Ishikawa (cell line): ENCODE data around the gene ARAP1.

Experiments used
- CEBPB ChIP-seq: IDR thresholded peaks from 2 replicates; pipeline ENCODE4 v1.6.1; 2012
- CREB1 ChIP-seq: IDR thresholded peaks from 2 replicates; pipeline ENCODE4 v1.6.1; 2012; ENCODE audit warnings: low read depth
- EGR1 ChIP-seq: IDR thresholded peaks from 2 replicates; pipeline ENCODE4 v1.6.1; 2012
- EP300 ChIP-seq: IDR thresholded peaks from 2 replicates; pipeline ENCODE4 v1.6.1; 2012; ENCODE audit warnings: borderline replicate concordance
- FOXM1 ChIP-seq: IDR thresholded peaks from 2 replicates; pipeline ENCODE4 v1.6.1; 2012; ENCODE audit warnings: low read depth, borderline replicate concordance
- MAX ChIP-seq: IDR thresholded peaks from 2 replicates; pipeline ENCODE4 v1.6.1; 2012
- NFIC ChIP-seq: IDR thresholded peaks from 2 replicates; pipeline ENCODE4 v1.6.1; 2012
- RAD21 ChIP-seq: IDR thresholded peaks from 2 replicates; pipeline ENCODE4 v1.6.1; 2012; ENCODE audit warnings: low read depth
- REST ChIP-seq: IDR thresholded peaks from 2 replicates; pipeline ENCODE4 v1.6.1; 2012; ENCODE audit warnings: low read depth, mild to moderate bottlenecking
- TCF12 ChIP-seq: IDR thresholded peaks from 2 replicates; pipeline ENCODE4 v1.6.1; 2012; ENCODE audit warnings: low read depth
- TEAD4 ChIP-seq: IDR thresholded peaks from 2 replicates; pipeline ENCODE4 v1.6.1; 2012
- USF1 ChIP-seq: IDR thresholded peaks from 2 replicates; pipeline ENCODE4 v1.6.1; 2012
- YY1 ChIP-seq: IDR thresholded peaks from 2 replicates; pipeline ENCODE4 v1.6.1; 2012; ENCODE audit warnings: low read depth
- ZBTB7A ChIP-seq: IDR thresholded peaks from 2 replicates; pipeline ENCODE4 v1.6.1; 2012; ENCODE audit warnings: low read depth

ARAP1 gene

GRCh38 chr11:72773696-72774095 lies 21.5 kb upstream of the ARAP1 start:
- TF ChIP-seq EGR1: no peak
- no peak for TF ChIP-seq RAD21
- no peak for TF ChIP-seq ZBTB7A
- no peak for TF ChIP-seq EP300
- no peak for TF ChIP-seq YY1
- TF ChIP-seq TCF12: no peak
- TF ChIP-seq CEBPB: no peak
- TF ChIP-seq USF1: no peak
- no peak for TF ChIP-seq CREB1
- no peak for TF ChIP-seq REST
- no peak for TF ChIP-seq TEAD4
- TF ChIP-seq MAX: no peak
- no peak for TF ChIP-seq NFIC
- TF ChIP-seq FOXM1: no peak

- no peak for TF ChIP-seq CREB1
- no peak for TF ChIP-seq MAX
- TF ChIP-seq REST: no peak
- TF ChIP-seq YY1: no peak
- no peak for TF ChIP-seq RAD21
Measured at GRCh38 chr11:72773291-72773690, 21.1 kb upstream of the ARAP1 start.

- TF ChIP-seq NFIC (no peak), REST (no peak), CEBPB (no peak), EGR1 (no peak)
Measured at GRCh38 chr11:72772059-72772458, 19.9 kb upstream of the ARAP1 start.

GRCh38 chr11:72771507-72771906 lies 19.3 kb upstream of the ARAP1 start:
- TF ChIP-seq CREB1: no peak
- TF ChIP-seq REST: no peak
- no peak for TF ChIP-seq YY1
- no peak for TF ChIP-seq EGR1
- TF ChIP-seq RAD21: no peak
- TF ChIP-seq MAX: no peak
- no peak for TF ChIP-seq CEBPB
- no peak for TF ChIP-seq USF1
